ENCODE results near the gene KLHL25. TPM values are rescaled to one million over a fixed set of nuclear protein-coding genes. Genes with fewer than 3 reads are reported as not detected.

KLHL25 gene
- total RNA-seq, 1 donor from 2014 or later: 45.1 TPM

DNA sequence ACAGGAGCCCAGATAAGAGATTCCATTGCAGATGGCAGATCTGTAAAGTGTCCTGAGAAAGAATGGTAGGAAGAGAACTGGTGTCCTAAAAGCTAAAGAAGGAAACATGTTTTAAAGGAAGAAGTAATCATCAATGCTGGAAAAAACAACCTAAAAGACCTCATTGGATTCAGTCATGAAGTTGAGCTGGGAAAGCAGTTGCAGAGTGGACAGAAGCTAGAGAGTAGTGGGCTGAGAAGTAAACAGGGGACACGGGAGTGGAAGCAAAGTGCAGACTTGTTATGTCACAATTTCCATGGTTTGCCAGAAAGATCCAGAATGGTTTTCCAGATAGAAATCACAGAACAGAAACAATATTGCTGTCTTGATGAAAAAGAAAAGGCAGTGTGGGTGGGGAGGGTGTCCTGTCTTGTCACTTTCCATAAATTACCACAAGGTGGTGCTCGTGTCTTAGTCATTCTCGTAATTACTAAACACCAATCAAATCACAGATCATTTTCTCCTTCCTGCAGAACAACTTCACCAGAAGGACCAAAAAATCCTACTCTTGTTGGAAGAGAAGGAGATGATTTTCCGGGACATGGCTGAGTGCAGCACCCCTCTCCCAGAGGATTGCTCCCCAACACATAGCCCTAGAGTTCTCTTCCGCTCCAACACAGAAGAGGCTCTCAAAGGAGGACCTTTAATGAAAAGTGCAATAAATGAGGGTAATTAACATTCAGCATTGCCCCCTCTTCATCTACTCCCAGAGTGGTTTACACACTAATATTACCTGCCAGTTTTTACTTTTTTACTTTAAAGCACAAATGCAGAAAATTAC, 64.5 kb downstream of the KLHL25 start:
- DNase-seq: peak; percentile 17
- TF ChIP-seq, protein P1, sequence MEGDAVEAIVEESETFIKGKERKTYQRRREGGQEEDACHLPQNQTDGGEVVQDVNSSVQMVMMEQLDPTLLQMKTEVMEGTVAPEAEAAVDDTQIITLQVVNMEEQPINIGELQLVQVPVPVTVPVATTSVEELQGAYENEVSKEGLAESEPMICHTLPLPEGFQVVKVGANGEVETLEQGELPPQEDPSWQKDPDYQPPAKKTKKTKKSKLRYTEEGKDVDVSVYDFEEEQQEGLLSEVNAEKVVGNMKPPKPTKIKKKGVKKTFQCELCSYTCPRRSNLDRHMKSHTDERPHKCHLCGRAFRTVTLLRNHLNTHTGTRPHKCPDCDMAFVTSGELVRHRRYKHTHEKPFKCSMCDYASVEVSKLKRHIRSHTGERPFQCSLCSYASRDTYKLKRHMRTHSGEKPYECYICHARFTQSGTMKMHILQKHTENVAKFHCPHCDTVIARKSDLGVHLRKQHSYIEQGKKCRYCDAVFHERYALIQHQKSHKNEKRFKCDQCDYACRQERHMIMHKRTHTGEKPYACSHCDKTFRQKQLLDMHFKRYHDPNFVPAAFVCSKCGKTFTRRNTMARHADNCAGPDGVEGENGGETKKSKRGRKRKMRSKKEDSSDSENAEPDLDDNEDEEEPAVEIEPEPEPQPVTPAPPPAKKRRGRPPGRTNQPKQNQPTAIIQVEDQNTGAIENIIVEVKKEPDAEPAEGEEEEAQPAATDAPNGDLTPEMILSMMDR (IDR thresholded peaks at IDR 0.05; ENCODE audit: partially characterized antibody, unreplicated experiment): peak; percentile 72
- Mint-ChIP-seq H3K4me3 (ENCODE audit: unreplicated experiment) (no peak overlapping the region), H3K9me3 (ENCODE audit: unreplicated experiment) (peaks cover 17% of the 10 kb centered on the region), H3K27ac (ENCODE audit: unreplicated experiment) (peak overlapping the region; percentile 35), H3K27me3 (ENCODE audit: unreplicated experiment) (peaks cover 5% of the 10 kb centered on the region), H3K36me3 (ENCODE audit: unreplicated experiment) (peaks cover 21% of the 10 kb centered on the region), H3K4me1 (ENCODE audit: low read depth, unreplicated experiment) (peaks cover 8% of the 10 kb centered on the region)

DNA sequence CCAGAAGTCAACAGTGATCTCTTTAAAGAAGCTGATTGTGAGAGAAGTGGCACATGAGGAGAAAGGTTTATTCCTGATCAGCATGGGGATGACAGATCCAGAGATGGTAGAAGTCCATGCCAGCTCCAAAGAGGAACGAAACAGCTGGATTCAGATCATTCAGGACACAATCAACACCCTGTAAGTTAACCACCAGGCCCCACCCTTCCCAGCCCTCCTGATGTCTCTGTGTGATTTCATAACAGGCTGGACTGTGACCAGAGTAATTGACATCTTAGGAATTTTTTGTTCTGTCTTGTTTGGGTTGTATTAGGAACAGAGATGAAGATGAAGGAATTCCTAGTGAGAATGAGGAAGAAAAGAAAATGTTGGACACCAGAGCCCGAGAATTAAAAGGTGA, 67.7 kb downstream of the KLHL25 start:
- TF ChIP-seq, protein P1 (IDR thresholded peaks at IDR 0.05; ENCODE audit: partially characterized antibody, unreplicated experiment): no peak
- Mint-ChIP-seq H3K27me3 (ENCODE audit: unreplicated experiment) (no peaks in the 10 kb centered on the region), H3K27ac (ENCODE audit: unreplicated experiment) (no peak overlapping the region), H3K4me3 (ENCODE audit: unreplicated experiment) (no peak overlapping the region), H3K9me3 (ENCODE audit: unreplicated experiment) (peaks cover 7% of the 10 kb centered on the region), H3K36me3 (ENCODE audit: unreplicated experiment) (no peaks in the 10 kb centered on the region), H3K4me1 (ENCODE audit: low read depth, unreplicated experiment) (peaks cover 12% of the 10 kb centered on the region)
- no peak for DNase-seq

DNA sequence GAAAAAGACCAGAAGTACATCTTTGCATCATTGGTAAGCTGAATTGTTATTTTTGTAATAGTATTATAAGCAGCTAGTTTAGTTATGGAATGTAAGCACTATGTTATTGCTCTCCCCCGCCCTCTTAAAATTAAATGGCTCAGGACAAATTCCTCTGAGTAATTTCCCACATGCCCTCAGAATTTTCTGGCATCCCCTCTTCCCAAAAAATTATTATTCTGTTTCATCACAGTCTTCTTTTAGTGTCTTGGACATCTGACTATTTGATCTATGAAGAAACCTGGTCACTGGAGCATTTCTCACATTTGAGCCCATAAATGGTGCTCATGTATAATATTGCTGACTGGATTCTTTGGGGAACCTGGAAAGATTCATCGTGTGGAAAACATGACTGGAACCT, 68.3 kb downstream of the KLHL25 start:
- no peak overlapping the region for H3K27ac Mint-ChIP-seq (ENCODE audit: unreplicated experiment)
- H3K4me3 Mint-ChIP-seq (ENCODE audit: unreplicated experiment): no peak overlapping the region
- no peaks in the 10 kb centered on the region for H3K27me3 Mint-ChIP-seq (ENCODE audit: unreplicated experiment)
- no peak for DNase-seq
- H3K4me1 Mint-ChIP-seq (ENCODE audit: low read depth, unreplicated experiment): peaks cover 12% of the 10 kb centered on the region
- H3K36me3 Mint-ChIP-seq (ENCODE audit: unreplicated experiment): no peaks in the 10 kb centered on the region
- H3K9me3 Mint-ChIP-seq (ENCODE audit: unreplicated experiment): peaks cover 7% of the 10 kb centered on the region
- TF ChIP-seq, protein P1 (IDR thresholded peaks at IDR 0.05; ENCODE audit: partially characterized antibody, unreplicated experiment): no peak

DNA sequence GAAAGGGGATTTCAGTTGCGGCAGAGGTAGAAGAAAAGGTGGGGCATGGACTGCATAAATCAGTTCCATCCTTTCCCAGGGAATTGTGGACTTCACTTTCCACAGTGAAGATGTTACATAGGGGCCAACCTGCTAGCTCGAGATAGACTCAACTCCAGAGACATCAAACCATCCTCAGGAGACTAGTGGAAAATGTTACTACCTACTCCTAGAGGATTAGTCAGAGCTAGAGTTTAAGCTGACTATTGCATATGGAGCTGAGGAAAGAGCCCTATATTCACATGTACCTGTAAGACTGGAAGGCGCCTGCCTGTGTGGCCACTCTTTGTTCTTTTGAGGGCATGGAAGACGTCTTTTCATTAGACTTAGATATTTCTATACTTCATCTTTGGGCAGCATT, 69.2 kb downstream of the KLHL25 start:
- H3K36me3 Mint-ChIP-seq (ENCODE audit: unreplicated experiment): no peaks in the 10 kb centered on the region
- TF ChIP-seq, protein P1 (IDR thresholded peaks at IDR 0.05; ENCODE audit: partially characterized antibody, unreplicated experiment): no peak
- no peak overlapping the region for H3K27ac Mint-ChIP-seq (ENCODE audit: unreplicated experiment)

DNA sequence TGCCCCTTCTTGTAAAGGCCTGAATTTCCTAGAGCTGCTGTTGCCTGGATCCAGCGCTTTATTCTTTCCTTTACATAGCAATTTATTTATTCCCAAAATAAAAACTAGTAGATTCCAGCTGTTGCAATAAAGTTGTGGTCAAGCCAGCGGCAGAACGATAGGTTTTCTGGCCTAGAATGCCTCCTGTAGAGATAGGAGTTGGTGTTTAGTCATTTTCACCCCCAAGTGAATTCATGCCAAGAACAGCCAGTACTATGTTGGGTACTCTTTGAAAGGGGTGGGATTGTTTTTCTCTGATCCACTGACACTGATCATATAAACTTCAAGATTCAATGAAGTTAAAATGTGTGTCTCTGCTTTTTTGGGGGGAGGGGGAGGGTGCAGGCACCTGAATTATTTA, 69.7 kb downstream of the KLHL25 start:
- peaks cover 5% of the 10 kb centered on the region for H3K9me3 Mint-ChIP-seq (ENCODE audit: unreplicated experiment)
- no peak overlapping the region for H3K27ac Mint-ChIP-seq (ENCODE audit: unreplicated experiment)
- no peak overlapping the region for H3K4me3 Mint-ChIP-seq (ENCODE audit: unreplicated experiment)
- peaks cover 9% of the 10 kb centered on the region for H3K4me1 Mint-ChIP-seq (ENCODE audit: low read depth, unreplicated experiment)
- TF ChIP-seq, protein P1 (IDR thresholded peaks at IDR 0.05; ENCODE audit: partially characterized antibody, unreplicated experiment): no peak
- H3K36me3 Mint-ChIP-seq (ENCODE audit: unreplicated experiment): no peaks in the 10 kb centered on the region
- H3K27me3 Mint-ChIP-seq (ENCODE audit: unreplicated experiment): peaks cover 2% of the 10 kb centered on the region
- no peak for DNase-seq

More for the DNA sequence above, 69.2 kb downstream of the KLHL25 start:
- Mint-ChIP-seq H3K9me3 (ENCODE audit: unreplicated experiment) (peaks cover 7% of the 10 kb centered on the region), H3K27me3 (ENCODE audit: unreplicated experiment) (peaks cover 2% of the 10 kb centered on the region), H3K4me3 (ENCODE audit: unreplicated experiment) (no peak overlapping the region), H3K4me1 (ENCODE audit: low read depth, unreplicated experiment) (peaks cover 15% of the 10 kb centered on the region)
- DNase-seq: no peak
